Measurements from ENCODE around the gene MVP. TPM values are rescaled to one million over a fixed set of nuclear protein-coding genes. Genes with fewer than 3 reads are reported as not detected.
"Not testable (repeated sequence)": the region's sequence is repeated elsewhere in the genome, so short reads cannot be mapped to it uniquely, and the experiment has no call there.

Gene MVP
- total RNA-seq, 1 experiment from 2014 or later = 303 TPM

DNA sequence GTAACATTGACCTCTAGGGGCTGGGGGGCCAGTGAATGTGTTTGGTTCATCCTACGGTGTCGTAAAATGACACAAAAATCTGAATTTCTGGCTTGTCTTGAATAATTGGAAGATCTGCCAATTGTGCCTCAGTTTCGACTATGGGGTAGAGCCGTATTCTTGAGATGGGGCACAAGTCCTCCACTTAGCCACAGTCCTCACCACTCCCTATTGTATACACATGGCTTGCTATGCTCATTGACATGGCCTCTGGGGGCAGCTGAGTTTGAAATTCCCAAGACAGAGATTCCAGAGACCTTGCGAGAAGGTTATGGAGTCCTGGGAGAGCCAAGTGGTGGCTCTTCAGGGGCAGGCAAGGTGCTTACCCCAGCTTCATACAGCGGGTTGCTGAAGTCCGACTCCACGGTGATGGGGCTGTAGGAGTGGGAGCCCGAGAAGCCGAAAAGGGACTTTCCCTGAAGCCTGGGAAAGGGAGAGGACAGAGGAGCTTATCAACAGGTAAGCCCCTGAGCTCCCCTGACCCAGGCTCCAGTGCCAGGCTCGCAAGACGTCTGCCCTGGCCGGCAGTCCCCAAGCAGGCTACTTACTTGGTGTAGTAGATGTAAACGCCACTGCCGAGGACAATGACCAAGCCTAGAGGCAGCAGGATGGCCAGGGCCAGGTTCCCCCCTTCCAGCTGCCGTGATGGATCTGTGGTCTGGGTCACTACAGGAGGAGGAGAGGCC, 51.7 kb downstream of the MVP start:
- DNase-seq (ENCODE audit: low read depth) = no peak

GRCh38 chr16:29873319-29873718, 53.1 kb downstream of the MVP start:
- no peak for DNase-seq (ENCODE audit: low read depth)

GRCh38 chr16:29875206-29875605, 54.9 kb downstream of the MVP start:
- DNase-seq (ENCODE audit: low read depth) = no peak

GRCh38 chr16:29876217-29876593, 55.9 kb downstream of the MVP start:
- DNase-seq (ENCODE audit: low read depth) = no peak

DNA sequence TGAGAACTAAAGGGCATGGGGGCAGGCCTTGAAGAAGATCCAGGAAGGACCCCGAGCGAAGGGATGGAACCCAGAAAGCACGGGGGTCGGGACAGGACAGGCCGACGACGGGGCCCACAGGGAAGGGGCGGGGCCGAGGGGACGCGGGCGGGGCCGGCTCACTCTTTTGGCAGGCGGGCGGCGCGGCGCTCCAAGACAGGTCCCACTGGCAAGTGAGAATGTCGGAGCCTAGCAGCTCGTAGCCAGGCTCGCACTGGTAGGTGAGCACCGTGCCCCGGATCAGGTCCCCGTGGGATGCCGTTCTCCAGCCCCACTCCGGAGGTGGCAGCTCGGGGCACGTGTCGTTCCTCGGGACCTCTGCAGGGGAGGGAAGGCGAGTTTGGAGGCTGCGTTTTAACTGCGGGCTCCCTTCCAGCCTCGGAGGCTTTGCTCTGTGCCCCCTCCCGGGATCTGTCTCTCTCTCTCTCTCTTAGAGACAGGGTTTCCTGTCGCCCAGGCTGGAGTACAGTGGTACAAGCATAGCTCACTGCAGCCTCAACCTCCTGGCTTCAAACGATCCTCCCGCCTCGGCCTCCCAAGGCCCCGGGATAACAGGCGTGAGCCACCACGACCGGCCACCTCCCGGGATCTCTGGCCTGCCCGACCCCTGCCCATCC, 56.5 kb downstream of the MVP start:
- DNase-seq (ENCODE audit: low read depth) = no peak

DNA sequence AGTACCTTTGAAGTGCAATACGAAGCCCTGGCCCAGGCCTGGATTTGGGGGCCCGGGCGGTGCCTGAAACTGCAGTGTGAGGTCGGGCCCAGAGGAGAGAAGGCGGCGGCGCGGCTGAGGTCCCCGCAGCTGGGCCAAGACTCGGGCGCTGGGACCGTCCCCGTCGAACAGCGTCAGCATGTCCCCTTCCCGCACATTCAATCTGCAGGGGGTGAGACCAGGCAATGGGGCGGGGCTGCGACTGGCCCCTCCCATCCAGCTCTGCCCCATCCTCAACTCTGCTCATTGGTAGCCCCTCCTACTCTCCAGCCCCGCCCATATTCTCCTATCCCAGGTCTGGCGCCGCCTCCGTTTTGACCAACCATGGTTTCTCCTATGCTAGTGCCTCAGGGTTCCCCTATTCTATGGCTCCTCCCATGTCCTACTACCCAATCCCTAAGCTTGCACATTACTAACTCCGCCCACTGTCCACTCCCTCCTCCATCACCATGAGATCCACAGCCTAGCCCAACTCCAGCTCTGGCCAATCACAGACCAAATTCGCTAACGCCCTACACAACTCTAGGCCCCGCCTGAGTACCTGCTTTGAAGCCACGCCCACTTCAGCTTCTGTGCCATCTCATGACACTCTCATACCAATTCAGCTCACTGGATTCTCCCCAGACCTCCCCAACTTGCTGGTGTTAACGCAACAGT, 57.2 kb downstream of the MVP start:
- DNase-seq (ENCODE audit: low read depth) = peak; percentile 46

DNA sequence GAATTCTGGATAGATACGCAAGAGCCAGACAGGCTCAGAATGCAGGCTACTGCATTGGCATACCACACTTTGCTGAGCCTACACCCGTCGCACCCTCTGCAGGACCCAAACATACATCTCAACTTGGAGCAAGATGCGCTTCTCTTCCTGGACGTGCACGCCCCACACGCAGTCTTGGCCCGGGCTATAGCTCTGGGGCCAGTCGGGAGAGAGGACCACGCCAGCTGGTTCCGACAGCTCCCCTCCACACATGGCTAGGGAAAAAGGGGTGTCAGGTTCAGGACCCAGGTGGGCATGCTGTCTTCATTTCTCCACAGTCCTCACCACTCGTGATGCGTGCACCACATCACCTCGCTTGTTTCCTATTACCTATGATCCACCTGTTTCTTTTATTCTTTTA, 57.9 kb downstream of the MVP start:
- no peak for DNase-seq (ENCODE audit: low read depth)

- no peak for DNase-seq (ENCODE audit: low read depth)
Measured at GRCh38 chr16:29881050-29881449, 60.8 kb downstream of the MVP start.

DNA sequence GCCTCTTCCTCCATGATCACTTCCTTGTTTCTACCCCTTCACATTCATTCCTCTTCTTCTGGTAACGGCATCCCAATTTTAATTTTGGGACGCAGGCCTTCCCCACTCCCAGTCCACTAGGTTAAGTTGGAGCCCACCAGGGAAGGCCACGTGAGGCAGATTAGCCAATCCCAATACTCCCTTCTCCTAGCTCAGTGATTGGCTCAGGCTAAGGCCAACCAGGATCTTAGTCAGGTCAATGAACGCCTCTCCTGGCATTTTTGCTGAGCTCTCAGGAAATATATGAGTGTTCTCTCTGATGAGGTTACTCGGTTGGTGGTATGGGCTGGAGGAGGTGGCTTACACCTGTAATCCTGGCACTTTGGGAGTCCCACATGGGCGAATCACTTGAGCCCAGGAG, 63.7 kb downstream of the MVP start:
- DNase-seq (ENCODE audit: low read depth) = no peak

- DNase-seq (ENCODE audit: low read depth) = not testable (repeated sequence)
Measured at GRCh38 chr16:29889372-29889771, 69.1 kb downstream of the MVP start.

- DNase-seq (ENCODE audit: low read depth) = no peak
Measured at GRCh38 chr16:29891525-29892457, 71.5 kb downstream of the MVP start.

DNA sequence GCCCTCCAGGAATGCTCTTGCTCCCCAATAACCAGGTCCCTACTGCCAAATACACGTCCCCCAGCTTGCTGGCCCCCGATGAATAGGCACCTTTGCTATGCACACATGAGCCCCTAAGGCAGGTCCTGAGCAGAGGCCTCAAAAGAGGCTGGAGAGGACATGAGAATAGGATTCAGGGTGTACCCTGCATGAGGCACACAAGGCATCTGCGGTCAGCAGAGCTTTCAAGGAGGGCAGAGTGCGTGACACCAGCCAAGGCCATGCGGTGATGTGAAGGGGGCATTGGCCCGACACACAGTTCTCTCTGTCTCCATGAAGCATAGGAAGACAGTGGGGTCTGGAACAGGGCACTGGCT, 72.2 kb downstream of the MVP start:
- no peak for DNase-seq (ENCODE audit: low read depth)

DNA sequence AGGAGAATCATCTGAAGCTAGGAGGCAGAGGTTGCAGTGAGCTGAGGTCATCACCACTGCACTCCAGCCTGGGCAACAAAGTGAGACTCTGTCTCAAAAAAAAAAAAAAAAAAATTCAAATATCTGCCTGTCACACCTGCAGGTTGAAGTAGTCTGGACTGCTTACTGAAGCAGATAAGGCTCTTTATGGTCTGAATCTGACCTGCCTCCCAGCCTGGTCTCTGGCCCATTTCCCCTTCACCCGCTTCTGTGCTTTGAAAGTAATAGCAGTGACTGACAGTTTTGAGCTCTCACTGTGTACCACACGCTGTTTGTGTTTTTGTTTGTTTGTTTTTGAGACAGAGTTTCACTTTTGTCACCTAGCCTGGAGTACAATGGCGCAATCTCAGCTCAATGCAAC, 73.3 kb downstream of the MVP start:
- DNase-seq (ENCODE audit: low read depth) = no peak

DNA sequence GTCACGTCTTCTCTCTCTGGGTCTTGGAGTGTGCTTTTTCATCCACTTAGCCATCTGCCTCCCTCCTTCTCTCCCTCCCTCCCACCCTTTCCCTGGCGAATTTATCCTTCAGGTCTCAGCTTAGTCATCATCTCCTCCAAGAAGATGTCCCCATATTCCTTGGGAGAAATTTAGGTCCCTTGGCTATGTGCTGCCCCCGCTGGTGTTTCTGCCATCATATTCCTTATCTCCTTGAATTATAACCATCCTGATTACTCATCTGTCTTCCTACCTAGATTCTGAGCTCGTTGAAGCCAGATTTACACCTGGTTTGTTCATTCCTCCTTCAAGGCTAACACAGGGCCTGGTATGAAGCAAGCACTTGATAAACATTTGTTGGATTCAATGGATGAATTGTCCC, 74.1 kb downstream of the MVP start:
- no peak for DNase-seq (ENCODE audit: low read depth)

- no peak for DNase-seq (ENCODE audit: low read depth)
Measured at GRCh38 chr16:29896841-29897240, 76.6 kb downstream of the MVP start.

DNA sequence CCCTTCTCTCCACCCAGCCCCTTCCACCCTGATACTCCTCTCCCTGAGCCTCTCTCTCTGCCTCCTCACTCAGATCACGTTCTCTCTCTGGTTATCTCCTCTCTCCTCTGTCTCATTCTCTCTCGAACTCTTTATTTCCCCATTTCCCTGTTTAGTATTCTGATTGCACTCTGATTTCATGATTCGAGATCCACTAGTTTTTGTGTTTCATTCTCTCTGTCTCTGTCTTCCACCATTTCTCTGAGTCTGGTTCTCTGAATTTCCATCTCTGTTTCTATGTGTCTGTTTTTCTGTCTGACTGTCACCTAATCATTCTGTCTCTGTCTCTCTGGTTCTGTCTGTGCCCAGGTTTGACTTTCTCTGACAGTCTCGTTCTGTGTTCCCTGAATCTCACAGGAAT, 77.1 kb downstream of the MVP start:
- DNase-seq (ENCODE audit: low read depth) = no peak

Other genes with a start within 250 kb of the MVP start
- not detected in 2 replicates for gene SPN, start 157.2 kb upstream of the MVP start, total RNA-seq (2014; rRNA removed)
- gene QPRT, start 141.3 kb upstream of the MVP start, total RNA-seq (2014; rRNA removed) = 1.1 and 1.7 TPM in 2 replicates
- not detected in 2 replicates for gene C16orf54, start 74.5 kb upstream of the MVP start, total RNA-seq (2014; rRNA removed)
- not detected in 2 replicates for gene ZG16, start 42.2 kb upstream of the MVP start, total RNA-seq (2014; rRNA removed)
- 100 and 108 TPM in 2 replicates for gene KIF22, start 29.7 kb upstream of the MVP start, total RNA-seq (2014; rRNA removed)
- gene MAZ, start 13.9 kb upstream of the MVP start, total RNA-seq (2014; rRNA removed) = 126 and 147 TPM in 2 replicates
- gene PRRT2, start 8.3 kb upstream of the MVP start, total RNA-seq (2014; rRNA removed) = 0.58 and 1.1 TPM in 2 replicates
- gene PAGR1, start 4.3 kb upstream of the MVP start, total RNA-seq (2014; rRNA removed) = 63.2 and 63.4 TPM in 2 replicates
- gene CDIPT, start 42.8 kb downstream of the MVP start, total RNA-seq (2014; rRNA removed) = 75.5 and 89.7 TPM in 2 replicates
- gene SEZ6L2, start 79.1 kb downstream of the MVP start, total RNA-seq (2014; rRNA removed) = 10.9 and 15.2 TPM in 2 replicates
- gene ASPHD1, start 80.0 kb downstream of the MVP start, total RNA-seq (2014; rRNA removed) = 5.0 and 8.9 TPM in 2 replicates
- gene KCTD13, start 105.8 kb downstream of the MVP start, total RNA-seq (2014; rRNA removed) = 12.2 and 18.3 TPM in 2 replicates
- gene TMEM219, start 141.6 kb downstream of the MVP start, total RNA-seq (2014; rRNA removed) = 79.7 and 91.0 TPM in 2 replicates
- gene TAOK2, start 153.4 kb downstream of the MVP start, total RNA-seq (2014; rRNA removed) = 87.7 and 93.3 TPM in 2 replicates
- 12.2 and 22.4 TPM in 2 replicates for gene HIRIP3, start 175.2 kb downstream of the MVP start, total RNA-seq (2014; rRNA removed)
- 116 and 194 TPM in 2 replicates for gene INO80E, start 175.8 kb downstream of the MVP start, total RNA-seq (2014; rRNA removed)
- gene DOC2A, start 190.6 kb downstream of the MVP start, total RNA-seq (2014; rRNA removed) = not detected in 2 replicates
- not detected in 2 replicates for gene C16orf92, start 202.7 kb downstream of the MVP start, total RNA-seq (2014; rRNA removed)
- gene TLCD3B, start 210.8 kb downstream of the MVP start, total RNA-seq (2014; rRNA removed) = not detected in 2 replicates
- gene ALDOA, start 245.3 kb downstream of the MVP start, total RNA-seq (2014; rRNA removed) = 2,146 and 2,472 TPM in 2 replicates

Measured in LHCN-M2 (cell line).